Measurements from ENCODE around the gene RPP25.

The RPP25 gene, protein sequence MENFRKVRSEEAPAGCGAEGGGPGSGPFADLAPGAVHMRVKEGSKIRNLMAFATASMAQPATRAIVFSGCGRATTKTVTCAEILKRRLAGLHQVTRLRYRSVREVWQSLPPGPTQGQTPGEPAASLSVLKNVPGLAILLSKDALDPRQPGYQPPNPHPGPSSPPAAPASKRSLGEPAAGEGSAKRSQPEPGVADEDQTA

GRCh38 chr15:74956648-74957475 is at the start of gene RPP25:
TSS of gene RPP25 (minus strand) at chr15:74956772. CDS start at chr15:74956583, 189 bp downstream.
- peaks cover 46% of the 10 kb centered on the region for H3K4me1 ChIP-seq
- H3K27me3 ChIP-seq, result peaks cover 72% of the 10 kb centered on the region
- no peaks in the 10 kb centered on the region for H3K36me3 ChIP-seq
- peak within 1 kb of the TSS; percentile 67 for H3K4me3 ChIP-seq
- H3K27ac ChIP-seq, result no peak within 1 kb of the TSS
- H4K20me1 ChIP-seq, result peaks cover 32% of the 10 kb centered on the region
- H3K9ac ChIP-seq, result peak within 1 kb of the TSS; percentile 43
- TF ChIP-seq Cebpa-rat (IDR thresholded peaks at IDR 0.05), result no peak
- H3K4me2 ChIP-seq, result peak within 1 kb of the TSS; percentile 93
- peaks cover 6% of the 10 kb centered on the region; the same call in 1 of the 2 replicates for H3K9me3 ChIP-seq

- TF ChIP-seq Cebpa-rat (IDR thresholded peaks at IDR 0.05), result no peak
- Histone ChIP-seq H3K27me3 (no peaks in the 10 kb centered on the region), H3K4me1 (peaks cover 12% of the 10 kb centered on the region), H3K27ac (no peak overlapping the region), H3K9me3 (no peaks in the 10 kb centered on the region), H3K36me3 (no peaks in the 10 kb centered on the region), H3K9ac (no peak overlapping the region), H3K4me3 (no peak overlapping the region), H4K20me1 (no peaks in the 10 kb centered on the region), H3K4me2 (no peak overlapping the region)
Measured at GRCh38 chr15:75002398-75002797, 45.8 kb upstream of the RPP25 start.

DNA sequence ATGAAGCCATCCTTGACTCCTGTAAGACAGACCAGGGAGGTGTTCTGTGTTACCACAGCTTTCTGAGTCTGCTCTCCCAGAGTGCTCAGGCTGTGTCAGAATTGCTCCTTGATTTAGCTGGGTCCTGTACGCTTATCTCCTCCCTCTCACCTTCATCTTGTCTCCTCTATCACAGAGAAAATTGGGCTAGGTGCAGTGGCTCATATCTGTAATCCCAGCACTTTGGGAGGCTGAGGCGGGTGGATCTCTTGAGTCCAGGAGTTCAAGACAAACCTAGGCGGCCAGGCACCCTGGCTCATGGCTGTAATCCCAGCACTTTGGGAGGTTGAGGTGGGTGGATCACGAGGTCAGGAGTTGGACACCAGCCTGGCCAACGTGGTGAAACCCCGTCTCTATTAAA is 44.7 kb upstream of the RPP25 start:
- H3K9me3 ChIP-seq, result no peaks in the 10 kb centered on the region
- no peak overlapping the region for H3K4me3 ChIP-seq
- no peak overlapping the region for H3K4me2 ChIP-seq
- no peak for TF ChIP-seq Cebpa-rat (IDR thresholded peaks at IDR 0.05)
- H3K27ac ChIP-seq, result no peak overlapping the region
- no peaks in the 10 kb centered on the region for H4K20me1 ChIP-seq
- peaks cover 13% of the 10 kb centered on the region for H3K4me1 ChIP-seq
- H3K9ac ChIP-seq, result no peak overlapping the region
- H3K36me3 ChIP-seq, result no peaks in the 10 kb centered on the region
- no peaks in the 10 kb centered on the region; the same call in 1 of the 2 replicates for H3K27me3 ChIP-seq

- H4K20me1 ChIP-seq, result no peaks in the 10 kb centered on the region
- H3K9me3 ChIP-seq, result no peaks in the 10 kb centered on the region
- no peaks in the 10 kb centered on the region; the same call in 1 of the 2 replicates for H3K27me3 ChIP-seq
- H3K36me3 ChIP-seq, result no peaks in the 10 kb centered on the region
- H3K9ac ChIP-seq, result no peak overlapping the region
- H3K4me1 ChIP-seq, result peaks cover 22% of the 10 kb centered on the region
- H3K27ac ChIP-seq, result no peak overlapping the region
- TF ChIP-seq Cebpa-rat (IDR thresholded peaks at IDR 0.05), result no peak
- peak overlapping the region; percentile 94; the same call in 1 of the 2 replicates for H3K4me2 ChIP-seq
- H3K4me3 ChIP-seq, result no peak overlapping the region
Measured at GRCh38 chr15:74997543-74997942, 41.0 kb upstream of the RPP25 start.

GRCh38 chr15:74997141-74997540 is 40.6 kb upstream of the RPP25 start:
- Histone ChIP-seq H3K4me3 (no peak overlapping the region), H3K9me3 (no peaks in the 10 kb centered on the region), H3K27ac (no peak overlapping the region), H3K4me1 (peaks cover 22% of the 10 kb centered on the region), H4K20me1 (no peaks in the 10 kb centered on the region), H3K4me2 (peak overlapping the region; percentile 94), H3K36me3 (no peaks in the 10 kb centered on the region), H3K9ac (no peak overlapping the region), H3K27me3 (no peaks in the 10 kb centered on the region; the same call in 1 of the 2 replicates)
- no peak for TF ChIP-seq Cebpa-rat (IDR thresholded peaks at IDR 0.05)

- H3K27me3 ChIP-seq, result no peaks in the 10 kb centered on the region; the same call in 1 of the 2 replicates
- H3K4me3 ChIP-seq, result peak overlapping the region; percentile 75
- peaks cover 22% of the 10 kb centered on the region for H3K4me1 ChIP-seq
- H3K4me2 ChIP-seq, result peak overlapping the region; percentile 94
- H3K9me3 ChIP-seq, result no peaks in the 10 kb centered on the region
- no peaks in the 10 kb centered on the region for H4K20me1 ChIP-seq
- TF ChIP-seq Cebpa-rat (IDR thresholded peaks at IDR 0.05), result no peak
- peak overlapping the region; percentile 66 for H3K27ac ChIP-seq
- H3K36me3 ChIP-seq, result no peaks in the 10 kb centered on the region
- H3K9ac ChIP-seq, result peak overlapping the region; percentile 74
Measured at GRCh38 chr15:74995779-74996765, 39.5 kb upstream of the RPP25 start.

DNA sequence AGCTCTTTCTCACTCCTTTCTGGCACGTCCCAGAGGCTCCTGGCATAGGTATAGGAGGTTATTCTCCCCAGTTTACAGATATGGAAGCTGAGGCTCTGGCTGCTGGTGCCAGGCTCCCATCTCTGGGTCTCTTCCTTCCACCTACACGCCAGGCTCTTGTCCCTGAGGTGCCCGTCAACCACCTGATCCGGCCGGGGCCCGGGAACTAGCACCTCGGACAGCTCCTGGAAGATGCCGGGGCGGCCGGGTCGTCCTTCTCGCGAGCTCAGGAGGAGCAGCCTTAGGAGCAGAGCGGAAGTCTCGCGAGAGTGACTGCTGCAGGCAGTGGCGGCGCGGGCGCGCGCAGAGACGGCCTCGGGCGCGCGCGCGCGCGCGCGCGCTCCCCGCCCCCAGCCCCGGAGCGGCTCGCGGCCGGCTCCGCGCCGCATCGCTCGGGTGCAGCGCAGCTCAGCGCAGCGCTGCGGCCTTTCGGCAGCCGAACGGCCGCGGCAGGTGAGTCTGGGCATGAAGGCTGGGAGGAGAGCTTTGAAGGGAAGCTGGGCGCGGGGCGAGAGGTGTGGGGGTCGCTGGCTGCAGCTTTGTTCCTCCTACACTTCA is 38.7 kb upstream of the RPP25 start, which contains the start of gene SCAMP5:
Gene SCAMP5 (plus strand): TSS at position 382 of the 597 bp plus-strand sequence. CDS start 16,277 bp downstream, outside the sequence.
- Histone ChIP-seq H3K36me3 (no peaks in the 10 kb centered on the region), H3K27me3 (no peaks in the 10 kb centered on the region; the same call in 1 of the 2 replicates), H3K9me3 (no peaks in the 10 kb centered on the region), H4K20me1 (no peaks in the 10 kb centered on the region), H3K4me1 (peaks cover 22% of the 10 kb centered on the region), H3K9ac (peak within 1 kb of the TSS; percentile 74), H3K4me2 (peak within 1 kb of the TSS; percentile 94), H3K27ac (peak within 1 kb of the TSS; percentile 66), H3K4me3 (peak within 1 kb of the TSS; percentile 75)
- no peak for TF ChIP-seq Cebpa-rat (IDR thresholded peaks at IDR 0.05)

DNA sequence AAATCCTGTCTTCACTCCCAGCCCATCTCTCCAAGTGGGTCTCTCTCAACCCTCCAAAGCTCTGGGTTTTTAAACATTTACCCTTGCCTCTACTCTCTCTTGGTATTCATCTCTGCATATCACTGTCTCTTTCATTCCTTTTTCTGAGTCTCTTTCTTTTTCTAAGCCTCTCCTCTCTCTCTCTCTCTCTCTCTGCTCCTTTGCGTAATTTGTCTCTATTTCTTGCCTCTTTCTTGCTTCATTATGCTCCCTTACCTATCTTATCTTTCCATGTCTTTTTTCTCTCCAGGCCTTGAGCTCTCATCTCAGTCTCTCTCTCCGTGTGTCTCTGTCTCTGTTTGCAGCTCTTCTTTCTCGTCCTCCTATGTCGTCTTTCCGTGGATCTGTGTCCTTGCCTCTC is 38.1 kb upstream of the RPP25 start:
- Histone ChIP-seq H3K27me3 (no peaks in the 10 kb centered on the region; the same call in 1 of the 2 replicates), H3K4me2 (peak overlapping the region; percentile 94; the same call in 1 of the 2 replicates), H3K27ac (no peak overlapping the region), H3K9ac (no peak overlapping the region), H3K36me3 (no peaks in the 10 kb centered on the region), H3K4me3 (no peak overlapping the region), H3K4me1 (peaks cover 22% of the 10 kb centered on the region), H3K9me3 (no peaks in the 10 kb centered on the region), H4K20me1 (no peaks in the 10 kb centered on the region)
- TF ChIP-seq Cebpa-rat (IDR thresholded peaks at IDR 0.05), result no peak

GRCh38 chr15:74994236-74994635 is 37.7 kb upstream of the RPP25 start:
- no peak for TF ChIP-seq Cebpa-rat (IDR thresholded peaks at IDR 0.05)
- H3K27ac ChIP-seq, result no peak overlapping the region
- H3K36me3 ChIP-seq, result no peaks in the 10 kb centered on the region
- no peak overlapping the region for H3K4me3 ChIP-seq
- H4K20me1 ChIP-seq, result no peaks in the 10 kb centered on the region
- no peaks in the 10 kb centered on the region; the same call in 1 of the 2 replicates for H3K27me3 ChIP-seq
- H3K4me2 ChIP-seq, result no peak overlapping the region
- H3K4me1 ChIP-seq, result peaks cover 22% of the 10 kb centered on the region
- H3K9ac ChIP-seq, result no peak overlapping the region
- no peaks in the 10 kb centered on the region for H3K9me3 ChIP-seq

Measured in BLaER1 (cell line).